Stimulated activated CD4-positive, alpha-beta T cell treated with anti-CD3 and anti-CD28 coated beads, TNF-alpha, amount 100 ng/mL, for 24 hours (primary cell): ENCODE data around the gene MIX23.
"Not testable (repeated sequence)": the region's sequence is repeated elsewhere in the genome, so short reads cannot be mapped to it uniquely, and the experiment has no call there.

ENCODE experiments used
- DNase-seq, 3 experiments: peaks; one replicate each; pipeline ENCODE4 v3.0.0-alpha.2; 2020; ENCODE audit warnings: low read depth in 3 of 3

MIX23 gene

DNA sequence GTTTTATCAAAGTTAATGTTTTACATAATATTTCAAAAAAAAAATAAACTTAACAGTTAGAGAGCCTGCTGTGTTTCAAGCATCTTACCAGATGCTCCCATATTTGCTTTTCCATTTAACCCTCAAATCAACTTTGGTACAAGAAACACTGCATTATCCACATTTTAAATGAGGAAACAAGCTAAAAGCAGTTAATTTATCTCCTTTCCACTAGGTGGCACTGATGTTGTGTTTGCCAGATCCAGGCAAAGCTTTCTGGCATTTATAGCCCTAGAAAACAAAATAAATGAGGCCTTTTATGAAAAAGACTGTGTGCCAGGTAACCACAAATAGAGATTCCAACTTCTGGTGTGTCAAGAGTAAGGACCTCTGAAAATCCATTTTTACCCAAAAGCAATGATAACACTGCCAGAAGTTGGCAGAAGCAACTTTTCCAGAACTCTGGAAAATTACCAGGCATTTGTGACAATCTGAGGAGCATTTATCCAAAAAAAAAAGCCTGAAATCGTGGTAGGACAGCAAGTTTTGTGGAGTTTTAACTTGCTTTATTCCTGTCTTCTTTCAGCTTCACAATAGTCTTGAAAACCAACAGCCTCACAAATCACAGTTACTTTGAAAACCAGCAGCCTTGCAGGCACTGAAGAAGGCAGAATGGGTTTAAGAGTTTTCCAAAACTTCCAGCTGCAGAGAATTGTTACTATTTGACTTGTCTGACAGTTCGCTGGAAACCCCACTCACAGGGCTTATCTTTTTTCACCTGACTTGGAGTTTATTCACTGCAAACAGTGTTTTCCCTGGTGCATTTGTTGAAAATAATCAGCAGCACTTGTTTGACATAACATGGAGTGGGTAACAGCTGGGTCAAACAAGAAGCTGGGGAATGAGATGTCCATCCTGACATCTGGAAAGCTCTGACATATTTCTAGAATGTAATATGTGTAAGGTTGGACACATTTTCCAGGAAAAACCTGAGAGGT, 10.1 kb upstream of the MIX23 start:
- DNase-seq: no peak

DNA sequence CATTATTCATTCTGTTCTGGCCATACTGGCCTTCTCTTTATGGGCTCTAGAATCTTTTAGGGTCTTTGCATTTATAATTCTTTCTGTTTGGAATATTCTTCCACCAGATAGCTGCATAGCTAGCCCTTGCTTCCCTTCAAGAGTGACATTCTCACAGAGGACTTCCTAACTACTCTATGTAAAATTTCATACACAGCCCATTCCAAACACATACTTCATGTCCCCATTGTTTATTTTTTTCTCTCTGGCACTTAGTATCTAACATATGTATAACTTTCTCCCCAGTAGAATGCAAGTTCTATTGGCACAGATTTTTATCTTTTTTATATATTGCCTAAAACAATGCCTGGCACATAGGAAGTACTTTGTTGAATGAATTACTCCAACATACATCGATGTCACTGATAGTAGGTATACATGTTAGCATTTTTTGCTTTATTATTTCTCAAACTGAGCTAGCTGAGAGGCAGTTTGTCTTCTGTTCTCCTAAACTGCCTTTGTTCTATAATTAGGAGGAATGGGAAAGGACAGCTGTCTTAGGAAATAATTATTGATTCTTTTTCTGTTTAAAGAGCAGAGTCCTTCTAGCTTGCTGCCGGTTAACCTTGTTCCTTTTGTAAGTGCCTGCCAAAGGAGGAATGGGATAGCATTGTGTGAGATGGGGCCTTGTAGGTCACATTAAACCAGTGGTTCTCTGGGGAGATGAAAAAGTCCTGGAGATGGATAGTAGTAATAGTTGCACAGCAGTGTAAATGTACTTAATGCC, 8.8 kb upstream of the MIX23 start:
- DNase-seq: no peak

DNA sequence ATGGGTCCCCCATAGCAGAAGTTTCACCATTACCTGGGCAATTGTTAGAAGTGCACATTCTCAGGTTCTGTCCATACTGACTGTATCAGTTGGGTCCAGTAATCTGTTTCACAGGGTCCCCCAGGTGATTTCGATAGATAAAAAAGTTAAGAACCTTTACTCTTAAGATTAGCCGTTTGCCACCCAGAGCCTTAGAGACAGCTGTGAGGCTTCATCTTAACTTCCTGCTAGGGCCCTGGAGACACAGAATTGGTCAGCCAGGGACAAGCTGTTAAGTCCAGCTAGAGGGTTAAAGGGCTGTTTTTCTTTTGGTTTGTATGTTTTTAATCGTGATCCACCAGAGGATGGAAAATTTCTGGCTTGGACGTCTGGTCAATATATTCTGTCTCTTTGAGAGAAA, 7.6 kb upstream of the MIX23 start:
- DNase-seq: no peak

DNA sequence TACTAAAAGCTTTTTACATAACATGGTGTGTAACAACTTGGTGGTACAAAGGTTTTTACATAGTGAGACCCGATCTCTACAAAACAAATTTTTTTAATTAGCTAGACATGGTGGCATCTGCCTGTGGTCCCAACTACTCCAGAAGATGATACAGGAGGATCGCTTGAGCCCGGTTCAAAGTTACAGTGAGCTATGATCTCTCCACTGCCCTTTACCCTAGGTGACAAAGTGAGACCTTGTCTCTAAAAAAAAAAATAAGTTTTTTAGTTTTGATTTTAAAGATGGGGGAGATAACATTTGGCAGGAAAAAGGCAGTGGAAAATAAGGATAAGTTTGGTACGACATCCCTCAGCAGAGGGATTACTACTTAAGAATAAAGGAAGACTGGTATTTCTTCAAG, 6.9 kb upstream of the MIX23 start:
- no peak for DNase-seq

DNA sequence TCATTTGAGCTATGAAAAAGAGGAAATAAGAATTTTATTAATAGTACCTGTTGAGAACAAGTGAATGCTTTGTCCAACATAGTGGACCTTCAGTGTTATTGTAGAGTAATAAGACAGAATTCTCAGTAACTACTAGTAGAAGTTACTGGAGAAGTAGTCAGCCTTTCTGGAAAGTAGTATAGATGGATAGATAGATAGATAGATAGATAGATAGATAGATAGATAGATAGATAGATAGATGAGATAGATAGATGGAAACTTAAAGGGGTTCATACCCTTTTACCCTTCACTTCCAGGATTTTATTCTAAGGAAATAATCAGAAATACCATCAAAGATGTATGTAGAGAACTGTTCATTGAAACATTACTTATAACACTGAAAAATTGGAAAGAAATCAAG, 6.2 kb upstream of the MIX23 start:
- no peak for DNase-seq

DNA sequence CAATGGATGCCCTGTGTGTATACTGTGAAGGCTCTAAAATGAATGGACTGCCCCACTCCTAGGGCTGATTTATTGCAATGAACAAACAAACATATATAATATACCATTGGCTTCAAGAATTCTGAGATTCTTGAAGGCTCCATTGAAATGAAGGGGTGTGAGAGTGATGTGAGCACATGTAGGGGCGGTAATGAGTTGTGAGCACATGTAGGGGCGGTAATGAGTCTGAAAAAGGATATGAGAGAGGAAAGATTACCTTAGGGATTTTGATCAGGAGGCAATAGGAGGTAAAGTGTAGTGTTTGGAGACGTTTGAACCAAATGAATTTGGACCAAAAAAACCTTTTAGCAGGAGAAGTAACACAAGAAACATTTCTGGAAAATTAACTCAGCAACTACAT, 4.7 kb upstream of the MIX23 start:
- DNase-seq: no peak

DNA sequence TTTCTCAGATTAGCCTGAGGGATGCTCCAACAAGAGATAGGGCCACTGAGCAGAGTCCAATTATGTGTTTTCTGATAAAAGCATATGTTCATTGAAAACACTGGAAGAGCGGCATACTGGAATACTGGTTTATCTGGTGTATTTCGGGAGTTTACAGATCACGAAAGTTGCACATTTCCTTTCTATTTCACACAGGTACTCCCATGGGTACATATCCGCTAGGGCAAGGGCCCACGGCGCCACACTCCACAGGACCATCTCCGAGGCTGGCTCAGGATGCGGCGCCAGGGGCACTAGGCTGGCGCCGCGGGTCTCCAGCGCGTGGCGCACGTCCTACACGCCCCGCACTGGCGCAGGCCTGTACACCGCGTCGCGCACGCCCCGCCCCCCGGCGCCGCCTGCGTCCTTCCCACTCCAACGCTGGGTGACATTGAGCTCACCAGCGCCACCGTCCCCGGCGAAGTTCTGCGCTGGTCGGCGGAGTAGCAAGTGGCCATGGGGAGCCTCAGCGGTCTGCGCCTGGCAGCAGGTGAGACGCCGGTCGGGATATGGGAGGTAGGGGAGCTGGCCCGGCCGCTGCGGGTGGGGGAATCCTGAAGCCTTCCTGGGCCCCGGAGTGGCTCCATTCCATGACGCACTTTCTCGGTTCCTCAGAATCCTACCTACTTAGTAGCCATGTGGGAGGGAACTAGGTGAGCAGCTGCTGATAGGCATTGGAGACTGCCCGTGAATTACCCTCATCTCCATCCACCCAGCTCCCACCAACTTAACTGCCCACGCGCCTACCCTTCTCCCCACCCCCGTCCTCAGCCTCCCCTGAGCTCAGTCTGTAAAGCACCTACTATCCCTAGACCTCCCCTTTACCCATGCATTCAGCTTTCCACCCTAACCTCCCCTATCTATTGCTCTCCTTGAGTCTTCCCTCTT, 1.0 kb upstream of the MIX23 start, which contains the start of gene FAM162A:
FAM162A (plus strand) TSS at position 412 of the 927 bp plus-strand sequence; CDS start at position 496, 84 bp downstream.
- DNase-seq: peak; percentile 82 to 93 (median 83)

DNA sequence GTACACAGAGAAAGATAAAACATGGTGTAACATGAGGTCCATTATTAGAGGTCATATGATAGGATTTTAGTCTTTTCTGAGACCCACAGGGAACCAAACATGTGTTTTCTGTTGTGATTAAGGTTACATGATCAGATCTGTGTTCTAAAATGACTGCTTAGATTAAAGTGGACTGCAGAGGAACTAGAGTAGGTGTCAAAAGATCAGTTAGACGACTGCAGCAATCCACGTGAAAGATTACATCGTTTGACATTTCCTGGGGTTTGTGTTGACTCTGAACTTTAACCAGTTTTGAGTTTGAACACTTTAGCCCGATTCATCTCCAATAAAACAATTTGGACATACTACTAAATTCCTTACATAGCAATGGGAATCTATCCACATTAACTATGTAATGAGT, 5.1 kb downstream of the MIX23 start:
- DNase-seq: no peak

DNA sequence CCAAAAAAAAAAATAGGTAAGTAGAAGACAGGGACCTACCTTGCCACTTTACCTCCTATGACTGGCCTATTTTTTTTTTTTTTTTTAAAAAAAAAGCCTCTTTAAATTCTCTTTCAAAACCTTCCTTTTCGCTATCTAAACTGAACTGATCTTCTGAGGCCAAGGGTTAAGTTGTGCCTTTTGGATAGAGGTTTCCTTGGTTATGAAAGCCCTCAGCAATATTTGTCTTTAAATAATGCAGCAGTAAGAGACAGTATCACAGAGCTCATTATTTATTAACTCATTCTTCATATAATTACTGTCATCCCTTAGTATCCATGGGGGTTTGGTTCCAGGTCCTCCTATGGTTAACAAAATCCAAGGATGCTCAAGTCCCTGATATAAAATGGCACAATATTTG, 9.0 kb downstream of the MIX23 start:
- no peak for DNase-seq

DNA sequence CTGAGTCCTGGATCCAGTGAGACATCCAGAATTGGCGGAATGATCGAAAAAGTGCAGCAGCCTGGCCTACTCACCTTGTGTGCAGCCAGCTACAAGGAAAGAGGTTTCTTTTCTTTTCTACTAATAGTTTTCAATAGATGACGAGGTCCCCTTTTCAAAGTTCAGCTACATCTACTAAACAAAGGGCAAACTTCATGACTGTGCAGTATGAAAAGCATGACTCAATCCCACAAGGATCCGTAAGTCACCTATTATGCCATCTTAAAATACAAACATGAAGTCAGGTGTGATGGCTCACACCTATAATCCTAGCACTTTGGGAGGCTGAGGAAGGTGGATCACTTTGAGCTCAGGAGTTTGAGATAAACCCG, 16.7 kb downstream of the MIX23 start:
- DNase-seq: no peak

DNA sequence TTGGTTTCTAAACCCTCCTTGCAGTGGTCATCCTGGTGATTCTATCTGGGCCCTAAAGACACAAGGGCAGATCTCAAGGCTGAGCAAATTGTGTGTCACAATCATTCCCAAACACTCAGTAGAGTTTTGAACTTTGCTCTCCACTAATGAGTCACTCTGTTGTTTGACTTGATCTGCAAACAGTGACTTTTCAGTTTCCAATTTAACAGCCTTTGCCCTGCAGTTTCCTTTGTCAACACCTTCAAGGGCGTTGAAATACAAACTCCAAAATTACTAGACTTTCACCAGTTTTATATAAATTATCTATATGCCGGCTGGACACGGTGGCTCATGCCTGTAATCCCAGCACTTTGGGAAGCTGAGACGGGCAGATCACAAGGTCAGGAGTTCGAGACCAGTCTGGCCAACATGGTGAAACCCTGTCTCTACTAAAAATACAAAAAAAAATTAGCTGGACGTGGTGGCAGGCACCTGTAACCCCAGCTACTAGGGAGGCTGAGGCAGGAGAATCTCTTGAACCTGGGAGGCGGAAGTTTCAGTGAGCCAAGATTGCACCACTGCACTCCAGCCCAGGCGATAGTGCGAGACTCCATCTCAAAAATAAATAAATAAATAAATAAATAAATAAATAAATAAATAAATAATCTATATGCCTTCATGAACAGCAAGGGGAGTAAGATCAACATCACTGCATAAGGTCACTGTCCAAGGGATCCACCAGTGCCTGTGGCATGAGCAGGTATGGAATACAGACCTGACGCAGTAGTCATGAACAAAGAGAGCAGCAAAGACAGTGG, 17.3 kb downstream of the MIX23 start:
- not testable (repeated sequence) for DNase-seq

DNA sequence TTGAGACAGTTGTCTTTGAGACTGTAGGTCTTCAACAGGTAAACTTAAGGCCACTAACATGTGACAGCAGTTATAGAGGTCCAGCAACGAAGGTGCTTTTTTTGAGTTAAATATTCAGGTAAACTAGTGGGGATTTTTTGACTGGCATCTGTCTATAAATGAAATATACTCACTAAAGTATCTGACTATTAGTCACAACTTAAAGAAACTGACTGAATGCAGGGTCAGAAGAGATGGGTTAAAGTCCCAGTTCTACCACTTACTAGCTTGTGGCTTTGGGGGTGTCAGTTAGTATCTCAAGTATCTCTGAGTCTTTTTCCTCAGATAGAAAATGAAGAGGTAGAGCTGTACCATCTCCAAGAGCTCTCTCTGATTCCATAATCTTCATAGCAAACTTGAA, 18.0 kb downstream of the MIX23 start:
- no peak for DNase-seq

DNA sequence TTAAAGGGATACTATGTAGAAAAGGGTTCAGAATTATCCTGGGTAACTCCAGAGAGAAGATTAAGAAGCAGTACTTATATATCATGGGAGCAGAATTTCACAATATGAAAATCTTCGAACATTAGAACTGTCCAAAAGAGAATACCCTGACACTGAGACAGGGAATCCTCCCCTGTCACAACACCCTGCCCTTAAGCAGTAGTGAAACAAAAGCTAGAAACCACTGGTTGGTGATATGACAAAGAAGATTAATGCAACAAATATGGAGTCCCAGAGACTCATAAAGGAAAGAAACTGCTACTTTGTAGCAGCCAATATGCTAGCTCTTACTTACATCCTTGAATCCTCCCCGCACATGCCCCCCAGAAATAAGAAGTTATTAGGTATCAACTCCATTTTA, 18.5 kb downstream of the MIX23 start:
- no peak for DNase-seq

DNA sequence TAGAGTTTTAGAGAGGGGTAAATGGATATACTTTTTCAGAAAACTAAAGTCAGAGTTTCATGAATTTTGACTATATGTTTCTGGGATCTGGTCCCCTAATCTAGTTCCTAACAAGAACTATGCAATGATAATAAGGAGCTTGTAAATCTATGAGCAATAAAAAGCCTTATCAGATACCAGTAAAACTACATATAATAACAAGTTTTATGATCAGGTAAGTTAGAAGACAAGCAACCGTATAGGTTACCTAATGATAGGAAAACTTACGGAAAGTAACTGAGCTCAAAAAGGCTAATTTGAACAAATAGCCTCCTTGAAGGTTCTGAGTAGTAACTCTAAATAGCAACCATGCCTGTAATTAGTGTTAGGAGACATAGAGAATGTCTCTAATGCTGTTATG, 21.0 kb downstream of the MIX23 start:
- DNase-seq: no peak

DNA sequence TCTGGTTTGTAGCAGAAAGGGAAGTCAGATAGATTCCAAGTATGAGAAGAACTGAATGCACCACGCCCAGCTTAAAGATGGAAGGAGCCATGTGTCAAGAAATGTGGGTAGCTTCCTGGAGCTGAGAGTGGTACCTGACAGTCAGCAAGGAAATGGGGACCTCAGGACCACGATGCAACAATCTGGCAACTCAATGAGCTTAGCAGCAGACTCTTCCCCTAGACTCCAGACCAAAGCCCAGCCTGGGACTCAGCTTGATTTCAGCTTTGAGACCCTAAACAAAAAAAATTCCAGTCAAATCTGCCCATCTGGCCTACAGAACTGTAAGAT, 24.4 kb downstream of the MIX23 start:
- DNase-seq: no peak

DNA sequence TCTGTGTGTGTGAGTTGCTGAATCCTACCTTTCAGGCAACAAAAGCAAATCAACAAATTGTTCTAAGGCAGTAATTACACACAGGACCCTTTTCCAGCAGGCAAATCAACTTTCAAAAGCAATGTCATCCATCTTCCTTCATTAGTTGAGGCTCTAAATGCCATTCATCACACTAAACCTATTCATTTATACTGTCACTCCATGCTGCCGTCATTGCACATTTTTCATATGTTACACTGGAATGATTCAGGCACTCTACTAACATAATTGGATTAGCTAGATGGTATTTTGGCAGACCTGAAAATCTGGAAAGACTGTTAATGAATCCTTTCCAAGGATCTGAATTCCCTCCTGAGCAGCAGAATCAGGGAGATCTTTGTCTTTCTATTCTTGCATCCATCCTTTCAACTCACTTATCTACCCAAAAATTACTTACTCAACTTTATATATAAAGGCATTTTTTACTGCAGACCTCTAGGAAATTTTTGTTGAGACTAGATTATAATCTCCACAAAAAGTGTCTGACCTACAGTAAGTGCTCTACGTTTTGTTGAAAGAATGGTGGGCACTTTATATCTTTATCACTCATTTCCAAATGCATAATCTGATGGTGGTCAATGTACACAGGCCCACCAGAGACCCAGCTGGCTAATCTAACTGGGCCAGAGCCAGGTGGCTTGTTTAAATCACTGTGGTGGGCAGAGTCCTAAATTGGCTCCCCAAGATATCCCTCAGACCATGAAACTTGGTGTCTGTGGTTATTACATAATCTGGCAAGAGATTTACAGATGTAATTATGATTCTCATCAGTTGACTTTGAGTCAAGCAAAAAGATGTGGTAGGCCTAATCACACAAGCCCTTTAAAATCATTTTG, 25.0 kb downstream of the MIX23 start:
- DNase-seq: no peak

DNA sequence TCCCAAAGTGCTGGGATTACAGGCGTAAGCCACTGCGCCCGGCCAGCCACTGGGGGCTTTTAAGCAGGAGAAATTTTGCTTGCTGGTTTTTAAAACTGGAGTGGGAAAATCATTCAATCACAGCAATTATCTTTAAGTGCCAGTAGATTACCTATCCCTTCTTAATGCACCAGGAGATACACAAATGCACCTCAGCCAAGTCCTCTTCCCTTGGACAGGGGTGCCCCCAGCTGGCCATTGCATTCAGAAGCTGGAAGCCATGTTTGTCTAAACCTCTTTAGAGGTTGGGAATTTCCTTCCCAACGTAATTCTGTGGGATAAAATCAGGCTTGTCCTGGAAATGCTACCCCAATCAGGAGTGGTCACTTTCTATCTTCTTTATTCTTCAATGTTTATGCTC, 26.6 kb downstream of the MIX23 start:
- peak in 1 of 3 experiments; percentile 9 for DNase-seq

DNA sequence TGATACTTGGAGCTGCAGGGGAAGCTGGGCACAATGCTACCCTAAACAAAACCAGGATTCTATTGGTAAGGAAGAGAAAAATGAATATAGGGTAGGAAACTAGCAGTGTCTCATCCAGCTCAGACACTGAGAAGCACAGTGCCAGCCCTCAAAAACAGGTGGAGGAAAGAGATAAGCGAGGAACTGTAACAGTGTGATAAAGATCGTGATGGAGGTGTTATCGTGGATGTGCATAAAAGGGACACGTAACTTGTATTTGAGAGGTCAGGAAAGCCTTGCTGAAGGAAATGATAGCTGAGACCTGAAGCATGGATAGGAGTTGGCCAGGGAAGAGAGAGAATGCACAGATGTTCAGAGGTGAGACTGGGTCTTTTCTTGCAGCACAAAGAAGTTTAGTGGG, 27.4 kb downstream of the MIX23 start:
- DNase-seq: no peak

DNA sequence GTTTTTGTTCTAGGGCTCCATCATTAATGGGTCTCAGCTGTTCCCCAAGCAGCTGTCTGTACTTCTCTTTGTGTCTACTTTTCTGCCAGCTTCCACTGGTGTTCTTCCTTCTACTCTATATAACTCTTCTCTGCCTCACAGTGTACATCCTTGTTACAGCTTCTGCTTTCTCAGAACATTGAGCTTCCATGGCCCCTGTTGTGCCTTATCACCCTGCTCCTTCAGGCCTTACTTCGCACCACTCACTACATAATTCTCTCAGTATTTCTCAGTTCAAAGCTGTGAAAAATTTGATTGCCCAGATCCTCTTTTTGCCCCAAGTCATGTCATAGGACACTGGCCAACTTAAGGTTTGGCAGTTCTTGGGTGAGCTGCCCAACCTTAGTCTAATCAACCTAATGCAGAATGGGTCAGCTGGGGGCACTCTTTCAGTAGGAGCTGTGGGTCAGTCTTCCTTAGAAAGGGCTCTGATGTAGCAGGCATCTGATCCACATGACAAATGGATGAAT, 29.1 kb downstream of the MIX23 start:
- DNase-seq: no peak

DNA sequence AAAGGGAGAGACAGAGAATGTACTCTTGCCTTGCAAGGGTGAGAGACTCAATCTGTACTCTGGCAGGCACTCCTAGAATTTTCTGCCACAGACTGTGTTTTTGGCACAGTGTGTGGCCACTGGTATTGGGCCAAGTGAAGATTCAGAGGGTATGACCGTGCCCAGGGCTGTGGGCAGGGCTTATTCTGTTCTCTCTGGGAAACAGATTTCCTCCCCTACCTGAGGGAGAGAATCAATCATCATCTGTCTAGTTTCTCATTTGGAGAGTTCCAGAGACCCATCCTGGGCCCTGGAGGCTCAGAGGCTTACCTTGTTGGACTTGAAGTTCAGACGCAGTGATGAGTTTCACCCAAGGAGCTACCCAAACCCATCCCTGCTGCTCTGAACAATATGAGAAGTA, 29.8 kb downstream of the MIX23 start:
- DNase-seq: no peak
